C4-2B (cell line): ENCODE results near the gene NFATC3.
A peak's percentile ranks its signal among the peaks of the same experiment; 100 is the strongest.

ENCODE experiments used
- H3K27ac ChIP-seq: fragments of 450-650 bp; 2 replicates; pipeline ENCODE4 v1.5.1; 2017
- CTCF ChIP-seq: fragments of 450-650 bp; conservative IDR thresholded peaks from 2 replicates; pipeline ENCODE4 v1.5.1; 2017; ENCODE audit warnings: mild to moderate bottlenecking
- ZFX ChIP-seq: fragments of 450-650 bp; IDR thresholded peaks from 2 replicates; pipeline ENCODE4 v1.6.1; 2017

The NFATC3 gene

GRCh38 chr16:68226116-68226515, 140.9 kb downstream of the NFATC3 start:
- TF ChIP-seq ZFX = no peak
- TF ChIP-seq CTCF = no peak

GRCh38 chr16:68227183-68227793, 142.1 kb downstream of the NFATC3 start:
- no peak overlapping the region for H3K27ac ChIP-seq

More at GRCh38 chr16:68226116-68226515, 140.9 kb downstream of the NFATC3 start:
- H3K27ac ChIP-seq = no peak overlapping the region

GRCh38 chr16:68227850-68228553, 142.8 kb downstream of the NFATC3 start:
- TF ChIP-seq CTCF (no peak), ZFX (no peak)
- no peak overlapping the region for H3K27ac ChIP-seq

More at GRCh38 chr16:68227183-68227793, 142.1 kb downstream of the NFATC3 start:
- TF ChIP-seq CTCF (no peak), ZFX (no peak)

GRCh38 chr16:68228652-68229051, 143.5 kb downstream of the NFATC3 start:
- no peak for TF ChIP-seq ZFX
- no peak for TF ChIP-seq CTCF
- H3K27ac ChIP-seq = no peak overlapping the region

GRCh38 chr16:68229431-68230175, 144.4 kb downstream of the NFATC3 start:
- H3K27ac ChIP-seq = no peak overlapping the region; the same call in 1 of the 2 replicates
- TF ChIP-seq ZFX (no peak), CTCF (peak; percentile 88)

- no peak overlapping the region for H3K27ac ChIP-seq
- TF ChIP-seq ZFX (no peak), CTCF (no peak)
These were observed 145.0 kb downstream of the NFATC3 start for GRCh38 chr16:68230176-68230571.

- no peak for TF ChIP-seq ZFX
- TF ChIP-seq CTCF = no peak
- no peak overlapping the region for H3K27ac ChIP-seq
These were observed 145.8 kb downstream of the NFATC3 start for GRCh38 chr16:68230956-68231355.
